ENCODE data around the gene RNASE7.

- no peak for TF ChIP-seq CTCF (IDR thresholded peaks at IDR 0.05; ENCODE audit: low read length)
- TF ChIP-seq EZH2 (IDR thresholded peaks at IDR 0.05; ENCODE audit: borderline replicate concordance, low read length): no peak
These were observed 44.6 kb upstream of the RNASE7 start for GRCh38 chr14:20997564-20997963.
